Muscle layer of duodenum (tissue), 2 donors: ENCODE data around the gene FATE1.

Source experiments
- H3K27ac ChIP-seq: one replicate; pipeline ENCODE4 v1.7.0; 2013; ENCODE audit warnings: mild to moderate bottlenecking, low read length
- H3K27me3 ChIP-seq: one replicate; pipeline ENCODE4 v1.7.0; 2013; ENCODE audit warnings: low read depth, mild to moderate bottlenecking, control low read depth, low read length
- H3K36me3 ChIP-seq, 2 donors: one replicate each; pipeline ENCODE4 v1.7.0; 2013; ENCODE audit warnings: low read length in 2 of 2, control low read depth in 1 of 2, mild to moderate bottlenecking in 1 of 2; ENCODE audit not compliant: insufficient read depth in 2 of 2, control insufficient read depth in 1 of 2
- H3K4me1 ChIP-seq, 2 donors: one replicate each; pipeline ENCODE4 v1.7.0; 2013; ENCODE audit warnings: low read length in 2 of 2, mild to moderate bottlenecking in 2 of 2, control low read depth in 1 of 2, moderate library complexity in 1 of 2; ENCODE audit not compliant: insufficient read depth in 2 of 2, control insufficient read depth in 1 of 2
- H3K4me3 ChIP-seq, 2 donors: one replicate each; pipeline ENCODE4 v1.7.0; 2013; ENCODE audit warnings: low read length in 2 of 2, low read depth in 1 of 2, mild to moderate bottlenecking in 1 of 2
- H3K9me3 ChIP-seq, 2 donors: one replicate each; pipeline ENCODE4 v1.7.0; 2013; ENCODE audit warnings: low read length in 2 of 2, control low read depth in 1 of 2, mild to moderate bottlenecking in 1 of 2; ENCODE audit not compliant: control insufficient read depth in 1 of 2
- donor health status: healthy.

FATE1 gene

GRCh38 chrX:151715752-151716151, at the start of gene FATE1:
Gene FATE1, plus strand, starts transcription at chrX:151716035. Its CDS starts 85 bp downstream, at chrX:151716120.
- Histone ChIP-seq H3K9me3 (no peaks in the 10 kb centered on the region), H3K27me3 (no peaks in the 10 kb centered on the region), H3K27ac (no peak within 1 kb of the TSS), H3K4me1 (no peaks in the 10 kb centered on the region), H3K36me3 (no peaks in the 10 kb centered on the region), H3K4me3 (no peak within 1 kb of the TSS)

- H3K36me3 ChIP-seq = no peaks in the 10 kb centered on the region
- no peaks in the 10 kb centered on the region for H3K4me1 ChIP-seq
- no peak overlapping the region for H3K27ac ChIP-seq
- H3K27me3 ChIP-seq = no peaks in the 10 kb centered on the region
- H3K9me3 ChIP-seq = no peaks in the 10 kb centered on the region
- no peak overlapping the region for H3K4me3 ChIP-seq
These were observed 40.6 kb upstream of the FATE1 start for GRCh38 chrX:151675121-151675746.

- Histone ChIP-seq H3K9me3 (no peaks in the 10 kb centered on the region), H3K27ac (no peak overlapping the region)
These were observed 39.6 kb upstream of the FATE1 start for GRCh38 chrX:151676196-151676595.

GRCh38 chrX:151679798-151680402, 35.9 kb upstream of the FATE1 start:
- no peaks in the 10 kb centered on the region for H3K27me3 ChIP-seq
- no peak overlapping the region for H3K27ac ChIP-seq
- H3K36me3 ChIP-seq = no peaks in the 10 kb centered on the region
- H3K9me3 ChIP-seq = no peaks in the 10 kb centered on the region
- no peak overlapping the region for H3K4me3 ChIP-seq
- H3K4me1 ChIP-seq = no peaks in the 10 kb centered on the region

More at GRCh38 chrX:151676196-151676595, 39.6 kb upstream of the FATE1 start:
- Histone ChIP-seq H3K27me3 (no peaks in the 10 kb centered on the region), H3K36me3 (no peaks in the 10 kb centered on the region), H3K4me1 (no peaks in the 10 kb centered on the region), H3K4me3 (no peak overlapping the region)

GRCh38 chrX:151680805-151681204, 35.0 kb upstream of the FATE1 start:
- H3K27ac ChIP-seq = no peak overlapping the region
- no peaks in the 10 kb centered on the region for H3K36me3 ChIP-seq
- no peaks in the 10 kb centered on the region for H3K4me1 ChIP-seq
- H3K9me3 ChIP-seq = no peaks in the 10 kb centered on the region
- no peaks in the 10 kb centered on the region for H3K27me3 ChIP-seq
- H3K4me3 ChIP-seq = no peak overlapping the region

- no peaks in the 10 kb centered on the region for H3K9me3 ChIP-seq
- no peak overlapping the region for H3K4me3 ChIP-seq
- H3K27ac ChIP-seq = no peak overlapping the region
- no peaks in the 10 kb centered on the region for H3K4me1 ChIP-seq
- H3K27me3 ChIP-seq = no peaks in the 10 kb centered on the region
- no peaks in the 10 kb centered on the region for H3K36me3 ChIP-seq
These were observed 28.2 kb upstream of the FATE1 start for GRCh38 chrX:151687635-151688034.

DNA sequence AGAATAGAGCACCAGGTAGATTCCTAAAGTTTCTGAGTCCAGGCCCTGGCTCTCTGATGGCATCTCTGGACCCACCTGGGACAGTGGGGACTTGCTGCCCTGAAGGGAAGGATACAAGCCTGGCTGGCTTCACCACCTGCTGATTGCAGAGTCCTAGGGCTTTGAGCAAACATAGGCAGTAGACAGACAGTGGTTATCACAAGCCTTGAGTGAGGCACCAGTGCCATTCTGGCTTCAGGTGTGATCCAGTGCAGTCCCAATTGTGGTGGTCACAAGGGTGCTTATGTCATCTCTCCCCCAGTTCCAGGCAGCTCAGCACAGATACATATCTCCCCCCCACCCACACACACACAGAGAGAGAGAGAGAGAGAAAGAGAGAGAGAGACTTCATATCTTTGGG, 27.1 kb upstream of the FATE1 start:
- Histone ChIP-seq H3K4me3 (no peak overlapping the region), H3K27ac (no peak overlapping the region), H3K4me1 (no peaks in the 10 kb centered on the region), H3K27me3 (no peaks in the 10 kb centered on the region), H3K9me3 (no peaks in the 10 kb centered on the region), H3K36me3 (no peaks in the 10 kb centered on the region)

DNA sequence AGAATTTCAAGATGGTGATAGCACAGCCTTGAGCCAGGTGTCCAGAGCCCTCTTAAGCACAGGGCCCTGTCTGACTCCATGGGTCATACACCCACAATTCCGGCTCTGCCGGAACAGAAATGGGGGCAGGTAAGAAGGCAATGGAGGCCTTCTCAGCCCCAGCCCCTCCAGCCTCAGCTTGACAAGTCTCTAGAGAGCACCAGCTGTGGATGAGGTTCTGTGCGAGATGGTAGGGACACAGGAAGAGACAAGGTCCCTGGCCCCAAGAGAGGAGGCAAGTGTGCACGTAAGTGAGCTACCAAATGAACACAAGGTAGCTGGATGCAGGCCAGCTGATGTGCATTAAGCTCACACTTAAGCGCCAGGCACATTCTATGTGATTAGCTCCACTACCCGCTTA, 23.0 kb upstream of the FATE1 start:
- Histone ChIP-seq H3K27ac (no peak overlapping the region), H3K36me3 (no peaks in the 10 kb centered on the region), H3K4me1 (no peaks in the 10 kb centered on the region), H3K4me3 (no peak overlapping the region), H3K27me3 (no peaks in the 10 kb centered on the region), H3K9me3 (no peaks in the 10 kb centered on the region)

GRCh38 chrX:151694121-151694520, 21.7 kb upstream of the FATE1 start:
- Histone ChIP-seq H3K4me1 (no peaks in the 10 kb centered on the region), H3K9me3 (no peaks in the 10 kb centered on the region), H3K27me3 (no peaks in the 10 kb centered on the region), H3K27ac (no peak overlapping the region), H3K36me3 (no peaks in the 10 kb centered on the region), H3K4me3 (no peak overlapping the region)

- Histone ChIP-seq H3K27ac (no peak within 1 kb of the TSS), H3K9me3 (no peaks in the 10 kb centered on the region), H3K4me1 (no peaks in the 10 kb centered on the region), H3K4me3 (peak within 1 kb of the TSS in 1 of 2 donors; percentile 9), H3K36me3 (no peaks in the 10 kb centered on the region), H3K27me3 (no peaks in the 10 kb centered on the region)
These were observed 20.9 kb upstream of the FATE1 start, which contains the start of gene PRRG3 for GRCh38 chrX:151694661-151695582. Gene PRRG3, plus strand, starts transcription at chrX:151695458. Its CDS starts 3,357 bp downstream, at chrX:151698815.

- peak overlapping the region in 1 of 2 donors; percentile 9 for H3K4me3 ChIP-seq
- H3K27ac ChIP-seq = no peak overlapping the region
- H3K4me1 ChIP-seq = no peaks in the 10 kb centered on the region
- H3K36me3 ChIP-seq = no peaks in the 10 kb centered on the region
- no peaks in the 10 kb centered on the region for H3K9me3 ChIP-seq
- no peaks in the 10 kb centered on the region for H3K27me3 ChIP-seq
These were observed 20.1 kb upstream of the FATE1 start for GRCh38 chrX:151695583-151696340.
